GM18498 (cell line): ENCODE measurements around the gene C6orf89.

Experiments
- ATAC-seq: cut with Tn5 transposase; IDR thresholded peaks from one replicate; pipeline ENCODE4 v1.9.1; 2021; ENCODE audit warnings: mild to moderate bottlenecking, moderate library complexity; ENCODE audit not compliant: unreplicated experiment

The C6orf89 gene

DNA sequence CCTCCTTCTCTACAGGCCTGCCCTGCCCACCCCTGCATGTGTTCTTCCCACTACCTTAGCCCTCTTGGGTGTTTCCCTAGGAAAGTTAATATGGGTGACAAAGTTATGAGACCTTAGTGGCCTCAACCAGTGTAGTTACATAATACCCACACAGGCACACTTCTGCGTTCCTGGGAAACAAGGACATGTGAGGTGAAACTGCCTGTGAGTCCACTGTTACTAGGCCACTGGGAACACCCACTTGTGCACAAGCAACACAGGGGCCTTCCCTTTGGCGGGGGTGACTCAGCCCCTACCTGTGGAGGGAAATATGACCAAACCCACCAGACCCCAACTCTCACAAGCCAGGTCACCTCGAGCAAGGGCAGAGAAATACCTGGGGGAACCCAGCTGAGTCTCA lies 81.5 kb downstream of the C6orf89 start:
- no peak for ATAC-seq

DNA sequence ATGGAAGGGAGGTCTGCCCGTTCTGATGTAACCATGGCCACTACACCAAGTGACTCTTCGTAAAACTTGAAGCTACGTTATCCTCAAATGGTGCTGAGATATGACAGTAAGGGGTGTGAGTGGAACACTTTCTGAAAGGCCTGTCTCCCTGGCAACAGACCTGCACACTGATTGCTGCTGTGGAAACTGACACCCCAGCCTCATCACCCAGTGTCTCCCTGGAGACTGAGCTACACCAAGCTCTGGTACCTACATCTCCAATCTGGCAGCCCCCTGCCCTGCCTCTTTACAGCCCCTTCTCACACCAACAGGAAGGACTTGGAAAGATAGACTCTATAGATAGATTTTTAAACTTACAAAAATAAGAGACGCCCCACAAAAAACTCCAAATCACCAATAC lies 82.0 kb downstream of the C6orf89 start:
- no peak for ATAC-seq

DNA sequence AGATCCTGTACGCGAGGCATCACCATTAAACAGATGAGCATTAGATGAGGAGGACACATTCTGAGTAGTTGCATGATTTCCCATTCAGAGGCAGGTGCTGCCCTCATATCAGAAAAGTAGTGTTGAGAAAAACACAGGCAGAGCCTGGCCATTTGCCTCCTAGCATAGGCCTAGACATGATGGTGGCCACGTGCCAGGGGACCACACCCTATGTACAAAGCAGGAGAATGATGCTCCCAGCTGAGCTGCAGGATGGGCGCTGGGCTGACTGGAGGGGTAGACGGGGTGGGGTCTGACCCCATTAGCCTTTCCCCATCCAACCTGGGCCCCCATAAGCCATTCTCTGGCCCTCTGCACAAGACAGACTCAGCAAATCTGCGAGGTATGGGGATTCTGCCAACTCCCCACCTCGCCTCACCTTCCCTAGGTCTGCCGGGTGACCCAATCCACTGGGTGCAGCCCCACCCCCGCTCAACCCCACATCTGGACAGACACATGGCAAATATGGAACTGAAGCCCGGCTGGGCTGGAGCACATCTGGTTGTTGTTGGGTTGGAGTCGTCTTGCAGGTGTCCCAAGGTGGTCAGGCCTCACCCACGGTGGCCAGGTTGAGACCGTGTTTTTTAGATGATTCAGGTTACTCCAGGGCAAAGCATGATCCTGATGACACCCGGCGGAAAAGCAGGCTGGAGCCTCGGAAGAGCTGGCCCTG lies 82.7 kb downstream of the C6orf89 start:
- ATAC-seq, result no peak

DNA sequence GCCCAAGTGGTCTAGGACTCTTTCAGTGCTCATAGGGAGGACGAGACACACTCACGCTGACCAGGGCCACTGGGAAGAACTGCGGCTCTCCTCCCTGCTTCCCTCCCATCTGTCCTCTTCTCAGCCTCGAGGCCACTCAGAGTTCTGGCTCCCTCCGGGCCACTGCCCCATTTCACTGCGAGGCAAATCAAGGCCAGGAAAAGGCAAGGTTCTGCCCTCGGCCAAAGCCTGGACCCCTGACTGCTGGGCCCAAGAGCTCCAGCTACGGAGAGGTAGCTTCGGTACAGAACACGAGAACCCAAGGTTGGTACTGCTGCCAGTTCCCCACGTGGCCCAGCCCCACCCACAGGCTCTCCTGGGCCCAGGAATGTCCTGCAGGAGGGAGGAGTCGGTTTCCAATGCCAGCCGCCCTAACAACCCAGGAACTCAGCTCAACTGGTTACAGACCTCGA lies 83.5 kb downstream of the C6orf89 start:
- no peak for ATAC-seq

DNA sequence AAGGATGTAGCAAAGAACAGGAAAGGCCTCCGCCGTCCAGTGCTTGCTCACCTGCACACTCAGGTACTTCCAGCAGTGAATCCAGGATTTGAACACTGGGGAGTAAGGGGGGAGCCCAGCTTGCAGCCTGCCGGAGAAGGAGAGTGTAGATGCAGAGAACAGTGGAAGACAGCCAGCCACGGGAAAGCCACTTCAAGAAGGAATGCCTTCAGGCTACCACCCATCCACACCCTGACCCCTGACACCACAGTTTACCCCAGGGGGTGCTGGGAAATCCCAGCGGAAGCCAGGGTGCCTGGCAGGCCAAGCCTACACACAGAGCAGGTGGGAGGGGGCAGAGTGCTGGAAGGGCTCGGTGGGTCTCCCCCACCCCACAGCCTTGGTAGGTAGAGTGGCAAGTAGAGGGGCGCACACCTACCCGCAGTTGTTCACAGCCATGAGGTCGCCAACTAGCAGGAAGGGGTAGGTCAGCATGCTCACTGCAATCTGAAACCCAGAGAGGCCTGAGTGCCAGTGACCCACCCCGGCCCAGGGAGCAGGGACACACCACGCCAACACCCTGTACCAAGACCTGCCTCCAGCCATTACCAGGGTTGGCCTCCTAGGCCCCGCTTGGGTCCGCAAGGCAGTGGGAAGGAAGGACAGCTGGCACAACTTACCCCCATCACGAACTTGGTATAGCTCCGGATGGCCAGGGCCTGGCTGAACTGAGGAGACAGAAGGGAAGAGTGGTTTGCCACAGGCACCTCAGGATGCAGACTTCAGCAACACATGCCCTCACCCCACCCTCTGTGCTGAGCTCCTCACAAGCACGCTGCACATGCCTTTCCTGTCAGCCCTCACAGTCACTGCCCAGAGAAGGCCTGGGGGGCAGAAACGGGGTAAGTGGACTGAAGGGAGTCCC lies 84.5 kb downstream of the C6orf89 start:
- no peak for ATAC-seq

DNA sequence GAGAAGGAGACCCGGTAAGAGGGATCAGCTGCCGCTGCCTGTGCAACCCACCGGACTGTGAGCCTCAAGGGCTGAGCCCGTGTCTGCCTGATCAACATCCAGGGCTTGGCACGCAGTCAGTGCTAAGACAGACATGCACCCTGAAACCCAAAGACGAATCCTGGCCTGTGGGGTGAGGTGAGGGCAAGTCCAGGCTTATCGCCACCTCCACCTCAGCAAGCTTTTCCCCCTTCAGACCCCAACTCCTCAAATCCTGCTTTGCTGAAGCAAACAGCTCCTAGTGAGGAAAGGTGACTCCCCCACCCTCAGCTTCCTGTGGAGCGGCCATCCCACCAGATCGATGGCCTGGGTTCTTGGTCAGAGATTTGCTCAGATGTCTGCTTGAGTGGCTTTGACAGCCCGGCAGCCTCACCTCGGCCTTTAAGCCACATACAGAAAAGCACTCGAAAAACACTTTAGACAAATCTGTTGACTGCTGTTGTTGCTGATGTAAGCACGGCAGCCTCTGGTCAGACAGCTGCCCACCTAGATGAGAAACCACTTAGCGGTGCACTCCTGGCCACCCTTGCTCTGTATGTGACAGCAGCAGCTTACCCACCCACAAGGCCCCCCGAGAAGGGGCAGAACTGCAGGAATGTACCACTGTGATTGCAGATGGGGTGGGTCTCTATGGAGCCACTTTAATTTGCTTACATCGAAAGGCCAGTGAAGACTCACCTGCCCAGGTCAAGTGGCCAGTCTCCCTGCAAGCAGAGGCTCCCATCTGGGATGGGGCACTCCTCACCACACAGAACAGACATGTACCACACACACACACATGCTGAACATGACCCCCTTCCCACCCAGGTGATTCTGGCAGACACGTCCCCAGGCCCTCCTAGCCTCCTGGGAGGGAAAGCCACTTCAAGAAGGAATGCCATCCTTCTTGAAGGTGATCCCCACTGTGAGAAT lies 85.4 kb downstream of the C6orf89 start:
- ATAC-seq, result no peak

DNA sequence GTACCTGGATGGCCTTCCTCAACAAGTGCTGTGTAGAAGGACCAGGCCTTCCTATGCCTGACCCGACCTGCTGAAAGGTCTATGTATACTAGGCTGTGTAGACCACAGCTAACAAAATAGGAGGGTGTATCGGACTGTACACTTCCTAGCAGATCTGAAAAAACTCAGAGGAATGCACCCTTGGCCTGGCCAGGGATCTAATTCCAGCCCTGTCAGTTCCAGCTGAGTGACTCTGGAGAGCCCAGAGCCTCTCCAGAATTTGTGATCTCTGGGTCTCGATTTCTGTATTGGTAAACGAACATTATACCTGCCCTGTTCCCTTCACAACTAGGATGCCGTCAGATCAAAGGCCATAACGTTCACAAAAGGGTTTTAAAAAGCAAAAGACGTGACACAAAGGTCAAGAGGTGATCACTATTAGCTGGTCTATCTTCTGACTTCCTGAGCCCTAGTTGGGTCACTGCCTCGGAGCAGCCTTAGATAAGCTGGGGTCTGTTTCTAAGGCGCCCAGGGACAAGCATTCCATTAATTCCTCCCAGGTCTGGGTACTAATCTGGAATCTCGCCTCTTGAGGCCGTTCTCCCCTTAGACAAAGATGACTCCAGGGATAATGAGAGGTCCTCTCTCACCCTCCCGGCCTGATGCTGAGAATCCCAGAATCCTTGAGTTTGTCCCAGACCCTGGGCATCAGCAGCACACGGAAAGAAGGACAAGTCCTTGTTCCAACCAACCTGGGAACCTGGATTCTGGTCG lies 86.3 kb downstream of the C6orf89 start:
- ATAC-seq, result no peak

DNA sequence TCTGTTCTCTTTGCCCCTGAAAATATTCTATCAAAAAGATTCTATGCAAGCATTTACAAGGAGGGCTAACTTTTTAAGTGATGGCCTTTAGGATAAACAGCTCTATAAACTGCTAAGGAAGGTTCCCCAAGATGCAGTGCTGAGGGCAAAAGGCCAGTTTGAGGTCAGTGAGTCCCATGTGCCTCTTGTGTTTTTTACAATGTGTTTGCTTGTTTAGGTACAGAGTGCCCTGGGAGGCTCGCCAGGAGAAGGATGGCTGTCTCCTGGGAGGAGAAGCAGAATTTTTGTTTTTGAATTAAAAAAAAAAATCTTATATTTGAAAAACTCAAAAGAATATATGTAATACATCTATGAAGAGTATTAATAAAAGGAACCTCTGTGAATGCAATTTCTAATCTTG lies 87.4 kb downstream of the C6orf89 start:
- no peak for ATAC-seq

DNA sequence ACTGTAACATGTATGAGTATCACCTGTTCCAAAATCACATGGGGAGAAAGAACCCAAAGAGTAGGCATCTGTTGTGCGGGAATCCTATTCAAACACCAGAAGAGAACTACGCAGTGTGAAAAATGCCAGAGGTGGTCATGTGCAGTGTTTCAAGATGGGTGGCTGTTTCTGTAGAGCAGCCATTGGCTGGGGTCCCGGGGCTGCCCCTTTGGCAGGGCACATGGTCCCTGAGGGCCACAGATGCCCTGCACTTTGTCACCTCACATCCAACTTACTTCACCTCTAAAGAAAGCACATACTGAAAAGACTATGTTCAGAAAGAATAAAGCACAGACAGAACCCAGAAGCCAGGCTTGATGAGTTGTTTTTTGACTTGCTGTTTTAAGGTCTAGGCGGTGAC lies 87.9 kb downstream of the C6orf89 start:
- no peak for ATAC-seq

DNA sequence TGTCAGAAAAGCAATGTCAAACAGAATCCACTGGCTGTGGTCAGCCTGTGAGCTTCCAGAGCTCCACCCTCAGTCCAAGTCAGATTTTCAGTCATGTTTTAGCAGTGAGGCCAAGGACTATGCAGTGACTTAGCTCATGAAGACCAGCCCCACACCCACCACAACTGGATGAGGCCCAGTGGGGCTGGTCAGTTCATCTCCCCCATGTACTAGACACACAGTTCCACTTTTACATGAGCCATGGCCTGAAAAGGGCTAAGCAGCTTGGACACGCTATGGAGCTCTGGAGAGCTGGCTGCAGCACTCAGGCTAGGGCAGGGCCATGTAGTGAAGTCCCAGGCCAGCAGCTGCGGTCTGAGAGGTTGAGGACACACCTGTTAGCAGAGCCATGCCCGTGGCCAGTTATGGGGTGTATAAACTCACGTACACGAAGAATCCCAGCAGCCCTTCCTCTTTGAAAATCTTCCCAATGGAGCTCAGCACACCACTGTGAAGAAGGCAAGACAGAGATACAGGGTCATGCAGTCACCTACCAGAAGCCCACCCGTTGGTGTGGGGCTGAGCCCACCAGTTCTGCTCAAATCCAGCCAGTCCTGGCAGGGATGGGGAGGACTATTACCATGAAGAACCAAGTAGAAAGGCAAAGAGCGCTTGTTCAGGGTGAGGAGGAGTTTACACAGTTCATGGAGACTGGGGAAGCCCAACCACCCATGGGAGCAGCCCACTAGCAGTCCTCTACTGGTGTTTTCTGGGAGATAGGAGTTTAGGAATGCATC lies 89.7 kb downstream of the C6orf89 start:
- no peak for ATAC-seq

DNA sequence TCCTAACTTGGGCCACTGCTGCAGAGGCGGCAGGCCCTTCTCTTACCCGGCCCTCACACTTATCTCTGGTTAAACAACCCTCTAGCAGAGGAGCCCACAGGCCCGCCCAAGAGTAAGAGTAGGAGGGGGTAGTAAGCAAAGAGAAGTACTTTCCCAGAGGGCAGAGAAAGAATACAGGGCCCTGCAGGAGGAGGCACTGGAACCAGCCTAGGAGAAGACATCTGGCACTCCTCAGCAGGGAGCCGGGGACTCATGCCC lies 90.2 kb downstream of the C6orf89 start:
- ATAC-seq, result no peak

DNA sequence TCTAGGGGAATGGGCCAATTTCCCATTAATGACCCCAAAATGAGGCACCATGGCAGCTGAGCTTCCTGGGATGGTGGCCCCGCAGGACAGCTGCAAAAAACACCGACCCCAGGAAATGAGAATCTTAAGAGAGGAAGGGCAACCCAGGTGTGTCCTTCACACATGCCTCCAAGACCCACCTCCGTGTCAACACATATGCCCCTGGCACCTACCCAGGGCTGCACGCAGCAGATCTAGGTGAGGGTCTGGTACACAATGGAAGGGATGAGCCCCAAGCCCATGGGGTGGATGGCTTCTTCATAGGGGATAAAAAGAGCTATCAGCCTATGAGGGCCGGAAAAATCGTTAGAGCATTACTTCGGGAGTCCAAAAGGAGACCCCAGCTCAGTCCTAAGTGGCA lies 90.8 kb downstream of the C6orf89 start:
- no peak for ATAC-seq

DNA sequence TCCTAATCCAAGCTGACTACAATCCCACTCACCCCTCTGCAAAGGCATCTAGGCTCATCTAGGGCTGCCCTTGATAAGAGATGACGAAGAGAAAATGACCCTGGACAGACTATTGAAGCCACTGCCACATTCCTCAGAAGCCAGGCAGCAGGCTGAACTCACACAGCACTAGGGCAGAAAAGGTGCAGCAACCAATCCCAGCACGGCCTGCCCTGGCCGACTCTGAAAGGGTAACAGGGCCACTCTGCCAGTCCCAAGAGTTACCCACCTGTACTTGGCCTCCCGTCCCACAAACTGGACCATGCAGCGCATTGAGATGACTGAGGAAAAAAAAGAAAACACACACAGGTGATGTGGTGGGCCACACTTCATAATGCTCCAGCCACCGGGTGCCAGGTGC lies 91.2 kb downstream of the C6orf89 start:
- ATAC-seq, result no peak

DNA sequence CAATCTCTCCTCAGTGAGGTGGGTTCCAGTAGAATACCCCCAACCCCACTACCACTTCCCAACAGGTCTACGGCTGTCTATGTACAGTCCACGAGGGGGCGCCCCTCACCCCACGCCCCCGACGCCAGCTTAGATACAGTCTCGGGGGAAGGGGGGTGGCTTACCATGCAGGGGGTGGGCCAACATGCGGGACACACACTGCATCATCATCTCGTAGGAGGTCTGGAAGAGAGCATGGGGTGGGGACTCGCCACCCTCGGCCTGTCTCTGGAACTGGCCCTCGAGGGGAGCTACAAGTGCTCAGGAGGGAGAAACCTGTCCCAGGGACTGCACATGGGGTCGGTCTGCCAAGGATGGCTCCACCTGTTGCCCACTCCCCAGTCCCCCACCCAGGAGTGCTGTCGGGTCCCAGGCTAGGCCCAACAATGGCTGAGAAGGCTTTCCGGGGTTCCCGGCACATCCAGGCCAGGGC lies 91.8 kb downstream of the C6orf89 start:
- ATAC-seq, result no peak
